ENCODE results near the gene THPO.

The THPO gene

GRCh38 chr3:184335291-184335660, 42.7 kb downstream of the THPO start:
- peak overlapping the region; percentile 85 to 86 for H3K4me3 ChIP-seq (ENCODE audit: low read depth in 1 of 2, low read length in 2 of 2)
- peaks cover 17 to 32% of the 10 kb centered on the region in 2 donors for H3K4me1 ChIP-seq (ENCODE audit: control insufficient read depth in 1 of 2, insufficient read depth in 2 of 2, low read length in 2 of 2)
- peak overlapping the region; percentile 95 for H3K27ac ChIP-seq (ENCODE audit: low read depth, low read length)
- H3K27me3 ChIP-seq (ENCODE audit: control insufficient read depth in 1 of 2, insufficient read depth in 2 of 2, low read length in 2 of 2), result no peaks in the 10 kb centered on the region
- no peaks in the 10 kb centered on the region for H3K9me3 ChIP-seq (ENCODE audit: control insufficient read depth in 1 of 2, low read length in 2 of 2)
- peaks cover 39 to 51% of the 10 kb centered on the region in 2 donors for H3K36me3 ChIP-seq (ENCODE audit: control insufficient read depth in 1 of 2, insufficient read depth in 2 of 2, low read length in 2 of 2)
- peak overlapping the region; percentile 80 to 86 for H3K9ac ChIP-seq (ENCODE audit: low read depth in 1 of 2, low read length in 2 of 2)

- H3K9ac ChIP-seq (ENCODE audit: low read depth in 1 of 2, low read length in 2 of 2), result no peak overlapping the region
- H3K36me3 ChIP-seq (ENCODE audit: control insufficient read depth in 1 of 2, insufficient read depth in 2 of 2, low read length in 2 of 2), result peaks cover 42 to 57% of the 10 kb centered on the region in 2 donors
- no peak overlapping the region for H3K27ac ChIP-seq (ENCODE audit: low read depth, low read length)
- no peak overlapping the region for H3K4me3 ChIP-seq (ENCODE audit: low read depth in 1 of 2, low read length in 2 of 2)
- H3K9me3 ChIP-seq (ENCODE audit: control insufficient read depth in 1 of 2, low read length in 2 of 2), result no peaks in the 10 kb centered on the region
- no peaks in the 10 kb centered on the region for H3K27me3 ChIP-seq (ENCODE audit: control insufficient read depth in 1 of 2, insufficient read depth in 2 of 2, low read length in 2 of 2)
- H3K4me1 ChIP-seq (ENCODE audit: control insufficient read depth in 1 of 2, insufficient read depth in 2 of 2, low read length in 2 of 2), result peaks cover 17 to 32% of the 10 kb centered on the region in 2 donors
Observed at GRCh38 chr3:184334470-184335158, 43.4 kb downstream of the THPO start.

- Histone ChIP-seq H3K4me1 (ENCODE audit: control insufficient read depth in 1 of 2, insufficient read depth in 2 of 2, low read length in 2 of 2) (peaks cover 15 to 31% of the 10 kb centered on the region in 2 donors), H3K9me3 (ENCODE audit: control insufficient read depth in 1 of 2, low read length in 2 of 2) (no peaks in the 10 kb centered on the region), H3K27me3 (ENCODE audit: control insufficient read depth in 1 of 2, insufficient read depth in 2 of 2, low read length in 2 of 2) (no peaks in the 10 kb centered on the region), H3K27ac (ENCODE audit: low read depth, low read length) (no peak overlapping the region), H3K36me3 (ENCODE audit: control insufficient read depth in 1 of 2, insufficient read depth in 2 of 2, low read length in 2 of 2) (peaks cover 50 to 66% of the 10 kb centered on the region in 2 donors), H3K9ac (ENCODE audit: low read depth in 1 of 2, low read length in 2 of 2) (no peak overlapping the region), H3K4me3 (ENCODE audit: low read depth in 1 of 2, low read length in 2 of 2) (no peak overlapping the region)
Observed at GRCh38 chr3:184333700-184334099, 44.3 kb downstream of the THPO start.

- Histone ChIP-seq H3K27ac (ENCODE audit: low read depth, low read length) (no peak overlapping the region), H3K9me3 (ENCODE audit: control insufficient read depth in 1 of 2, low read length in 2 of 2) (no peaks in the 10 kb centered on the region), H3K9ac (ENCODE audit: low read depth in 1 of 2, low read length in 2 of 2) (no peak overlapping the region), H3K27me3 (ENCODE audit: control insufficient read depth in 1 of 2, insufficient read depth in 2 of 2, low read length in 2 of 2) (no peaks in the 10 kb centered on the region), H3K4me3 (ENCODE audit: low read depth in 1 of 2, low read length in 2 of 2) (no peak overlapping the region), H3K4me1 (ENCODE audit: control insufficient read depth in 1 of 2, insufficient read depth in 2 of 2, low read length in 2 of 2) (peaks cover 15 to 26% of the 10 kb centered on the region in 2 donors), H3K36me3 (ENCODE audit: control insufficient read depth in 1 of 2, insufficient read depth in 2 of 2, low read length in 2 of 2) (peaks cover 55 to 72% of the 10 kb centered on the region in 2 donors)
Observed at GRCh38 chr3:184333190-184333589, 44.8 kb downstream of the THPO start.

GRCh38 chr3:184332370-184333090, 45.5 kb downstream of the THPO start:
- Histone ChIP-seq H3K4me3 (ENCODE audit: low read depth in 1 of 2, low read length in 2 of 2) (no peak overlapping the region), H3K27me3 (ENCODE audit: control insufficient read depth in 1 of 2, insufficient read depth in 2 of 2, low read length in 2 of 2) (no peaks in the 10 kb centered on the region), H3K27ac (ENCODE audit: low read depth, low read length) (no peak overlapping the region), H3K9ac (ENCODE audit: low read depth in 1 of 2, low read length in 2 of 2) (no peak overlapping the region), H3K4me1 (ENCODE audit: control insufficient read depth in 1 of 2, insufficient read depth in 2 of 2, low read length in 2 of 2) (peaks cover 15 to 19% of the 10 kb centered on the region in 2 donors), H3K36me3 (ENCODE audit: control insufficient read depth in 1 of 2, insufficient read depth in 2 of 2, low read length in 2 of 2) (peaks cover 60 to 78% of the 10 kb centered on the region in 2 donors), H3K9me3 (ENCODE audit: control insufficient read depth in 1 of 2, low read length in 2 of 2) (no peaks in the 10 kb centered on the region)

GRCh38 chr3:184328516-184328915, 49.5 kb downstream of the THPO start:
- H3K4me1 ChIP-seq (ENCODE audit: control insufficient read depth in 1 of 2, insufficient read depth in 2 of 2, low read length in 2 of 2), result no peaks in the 10 kb centered on the region
- H3K9ac ChIP-seq (ENCODE audit: low read depth in 1 of 2, low read length in 2 of 2), result no peak overlapping the region
- no peak overlapping the region for H3K4me3 ChIP-seq (ENCODE audit: low read depth in 1 of 2, low read length in 2 of 2)
- H3K9me3 ChIP-seq (ENCODE audit: control insufficient read depth in 1 of 2, low read length in 2 of 2), result no peaks in the 10 kb centered on the region
- no peak overlapping the region for H3K27ac ChIP-seq (ENCODE audit: low read depth, low read length)
- peaks cover 83 to 99% of the 10 kb centered on the region in 2 donors for H3K36me3 ChIP-seq (ENCODE audit: control insufficient read depth in 1 of 2, insufficient read depth in 2 of 2, low read length in 2 of 2)
- no peaks in the 10 kb centered on the region for H3K27me3 ChIP-seq (ENCODE audit: control insufficient read depth in 1 of 2, insufficient read depth in 2 of 2, low read length in 2 of 2)

GRCh38 chr3:184327171-184327570, 50.8 kb downstream of the THPO start:
- Histone ChIP-seq H3K9me3 (ENCODE audit: control insufficient read depth in 1 of 2, low read length in 2 of 2) (no peaks in the 10 kb centered on the region), H3K27ac (ENCODE audit: low read depth, low read length) (no peak overlapping the region), H3K27me3 (ENCODE audit: control insufficient read depth in 1 of 2, insufficient read depth in 2 of 2, low read length in 2 of 2) (no peaks in the 10 kb centered on the region), H3K9ac (ENCODE audit: low read depth in 1 of 2, low read length in 2 of 2) (no peak overlapping the region), H3K4me3 (ENCODE audit: low read depth in 1 of 2, low read length in 2 of 2) (no peak overlapping the region), H3K36me3 (ENCODE audit: control insufficient read depth in 1 of 2, insufficient read depth in 2 of 2, low read length in 2 of 2) (peaks cover 84 to 99% of the 10 kb centered on the region in 2 donors), H3K4me1 (ENCODE audit: control insufficient read depth in 1 of 2, insufficient read depth in 2 of 2, low read length in 2 of 2) (no peaks in the 10 kb centered on the region)

GRCh38 chr3:184325715-184326369, 52.2 kb downstream of the THPO start:
- no peaks in the 10 kb centered on the region for H3K27me3 ChIP-seq (ENCODE audit: control insufficient read depth in 1 of 2, insufficient read depth in 2 of 2, low read length in 2 of 2)
- no peak overlapping the region for H3K27ac ChIP-seq (ENCODE audit: low read depth, low read length)
- no peak overlapping the region for H3K4me3 ChIP-seq (ENCODE audit: low read depth in 1 of 2, low read length in 2 of 2)
- H3K9ac ChIP-seq (ENCODE audit: low read depth in 1 of 2, low read length in 2 of 2), result no peak overlapping the region
- H3K9me3 ChIP-seq (ENCODE audit: control insufficient read depth in 1 of 2, low read length in 2 of 2), result no peaks in the 10 kb centered on the region
- H3K4me1 ChIP-seq (ENCODE audit: control insufficient read depth in 1 of 2, insufficient read depth in 2 of 2, low read length in 2 of 2), result peaks cover 0 to 1% of the 10 kb centered on the region in 2 donors
- H3K36me3 ChIP-seq (ENCODE audit: control insufficient read depth in 1 of 2, insufficient read depth in 2 of 2, low read length in 2 of 2), result peaks cover 83 to 99% of the 10 kb centered on the region in 2 donors

GRCh38 chr3:184325269-184325668, 52.7 kb downstream of the THPO start:
- peaks cover 2 to 7% of the 10 kb centered on the region in 2 donors for H3K4me1 ChIP-seq (ENCODE audit: control insufficient read depth in 1 of 2, insufficient read depth in 2 of 2, low read length in 2 of 2)
- H3K36me3 ChIP-seq (ENCODE audit: control insufficient read depth in 1 of 2, insufficient read depth in 2 of 2, low read length in 2 of 2), result peaks cover 87 to 100% of the 10 kb centered on the region in 2 donors
- H3K27ac ChIP-seq (ENCODE audit: low read depth, low read length), result no peak overlapping the region
- H3K9ac ChIP-seq (ENCODE audit: low read depth in 1 of 2, low read length in 2 of 2), result no peak overlapping the region
- no peaks in the 10 kb centered on the region for H3K27me3 ChIP-seq (ENCODE audit: control insufficient read depth in 1 of 2, insufficient read depth in 2 of 2, low read length in 2 of 2)
- H3K9me3 ChIP-seq (ENCODE audit: control insufficient read depth in 1 of 2, low read length in 2 of 2), result no peaks in the 10 kb centered on the region
- H3K4me3 ChIP-seq (ENCODE audit: low read depth in 1 of 2, low read length in 2 of 2), result no peak overlapping the region

GRCh38 chr3:184323696-184324095, 54.3 kb downstream of the THPO start:
- Histone ChIP-seq H3K36me3 (ENCODE audit: control insufficient read depth in 1 of 2, insufficient read depth in 2 of 2, low read length in 2 of 2) (peaks cover 81 to 93% of the 10 kb centered on the region in 2 donors), H3K9me3 (ENCODE audit: control insufficient read depth in 1 of 2, low read length in 2 of 2) (no peaks in the 10 kb centered on the region), H3K27me3 (ENCODE audit: control insufficient read depth in 1 of 2, insufficient read depth in 2 of 2, low read length in 2 of 2) (no peaks in the 10 kb centered on the region), H3K9ac (ENCODE audit: low read depth in 1 of 2, low read length in 2 of 2) (no peak overlapping the region), H3K4me1 (ENCODE audit: control insufficient read depth in 1 of 2, insufficient read depth in 2 of 2, low read length in 2 of 2) (peaks cover 16 to 21% of the 10 kb centered on the region in 2 donors), H3K4me3 (ENCODE audit: low read depth in 1 of 2, low read length in 2 of 2) (no peak overlapping the region), H3K27ac (ENCODE audit: low read depth, low read length) (no peak overlapping the region)

Measured in duodenal mucosa (tissue), 2 donors.